H1 (cell line): ENCODE measurements around the gene DPY19L3. TPM values are rescaled to one million over a fixed set of nuclear protein-coding genes. Genes with fewer than 3 reads are reported as not detected.

Experiments used
- CTCF ChIA-PET: fragments of 300-600 bp; sonication (Branson Sonifier 250); formaldehyde crosslinking; loops from one replicate; lab custom pipeline; 2021; ENCODE audit not compliant: partially characterized antibody; lab: Charles Lee
- POLR2A ChIA-PET: fragments of 300-600 bp; sonication (Branson Sonifier 250); formaldehyde crosslinking; loops from one replicate; lab custom pipeline; 2021; ENCODE audit warnings: inconsistent platforms; ENCODE audit not compliant: partially characterized antibody; lab: Charles Lee
- DNase-seq, 2 experiments: peaks; one replicate each; pipeline versions ENCODE4 v3.0.0 to v3.0.0-alpha.2; 2010 to 2022; ENCODE audit warnings: low spot score in 2 of 2, low read depth in 1 of 2, mixed read lengths in 1 of 2
- FAIRE-seq: peaks from 2 replicates; lab custom pipeline; 2011; peaks lifted over from hg19 to GRCh38; lab: Jason Lieb, UNC
- H2AFZ ChIP-seq: 2 replicates; pipeline ENCODE4 v1.8.1; 2012; ENCODE audit warnings: low read length, inconsistent platforms
- H2AK5ac ChIP-seq: 2 replicates; pipeline ENCODE4 v1.6.1; 2013; ENCODE audit warnings: low read depth, low read length
- H2BK120ac ChIP-seq: replicated peaks from 2 replicates; pipeline ENCODE3; 2013; ENCODE audit warnings: low read depth, low read length, inconsistent platforms
- H2BK12ac ChIP-seq: 2 replicates; pipeline ENCODE4 v1.6.1; 2013; ENCODE audit warnings: low read depth, low read length
- H2BK15ac ChIP-seq: 2 replicates; pipeline ENCODE4 v1.6.1; 2013; ENCODE audit warnings: low read length
- H2BK20ac ChIP-seq: 2 replicates; pipeline ENCODE4 v1.6.1; 2013; ENCODE audit warnings: low read length
- H2BK5ac ChIP-seq: 2 replicates; pipeline ENCODE4 v1.6.1; 2013; ENCODE audit warnings: low read depth, low read length
- H3K14ac ChIP-seq: 2 replicates; pipeline ENCODE4 v1.6.1; 2013; ENCODE audit warnings: inconsistent platforms; ENCODE audit not compliant: insufficient read length
- H3K18ac ChIP-seq: 2 replicates; pipeline ENCODE4 v1.6.1; 2013; ENCODE audit warnings: low read length; ENCODE audit errors: extremely low read depth
- H3K23ac ChIP-seq: 2 replicates; pipeline ENCODE4 v1.6.1; 2013; ENCODE audit warnings: inconsistent platforms; ENCODE audit not compliant: insufficient read length
- H3K23me2 ChIP-seq: 2 replicates; pipeline ENCODE4 v1.6.1; 2013; ENCODE audit warnings: low read depth, low read length
- H3K27ac ChIP-seq: 2 replicates; pipeline ENCODE4 v1.6.1; 2011; ENCODE audit warnings: low read depth, low read length, inconsistent platforms
- H3K27me3 ChIP-seq, 4 experiments: replicated peaks in 1 of 4; 1 replicate in 1 of 4; 2 replicates in 3 of 4; pipeline versions ENCODE4 v1.6.1 to v1.8.1; 2011 to 2013; ENCODE audit warnings: low read length in 3 of 4, mild to moderate bottlenecking in 3 of 4, inconsistent platforms in 2 of 4, mixed read lengths in 2 of 4, moderate library complexity in 1 of 4; ENCODE audit not compliant: control insufficient read depth in 3 of 4, insufficient read depth in 3 of 4; ENCODE audit errors: extremely low read depth in 1 of 4
- H3K36me3 ChIP-seq, 4 experiments: 2 replicates each; pipeline versions ENCODE4 v1.6.1 to v1.8.1; 2011 to 2013; ENCODE audit warnings: mild to moderate bottlenecking in 4 of 4, low read length in 3 of 4, moderate library complexity in 2 of 4, control low read depth in 1 of 4, inconsistent platforms in 1 of 4; ENCODE audit not compliant: insufficient read depth in 4 of 4, control insufficient read depth in 2 of 4
- H3K4ac ChIP-seq: replicated peaks from 2 replicates; pipeline ENCODE3; 2013; ENCODE audit warnings: low read length, low read depth, mixed read lengths, inconsistent platforms; ENCODE audit not compliant: insufficient read length
- H3K4me1 ChIP-seq, 4 experiments: replicated peaks in 1 of 4; 1 replicate in 1 of 4; 2 replicates in 3 of 4; pipeline versions ENCODE4 v1.6.1 to v1.8.1; 2011 to 2013; ENCODE audit warnings: low read length in 3 of 4, inconsistent platforms in 2 of 4, mixed read lengths in 1 of 4; ENCODE audit not compliant: insufficient read depth in 4 of 4, control insufficient read depth in 3 of 4
- H3K4me2 ChIP-seq, 2 experiments: 2 replicates each; pipeline versions ENCODE4 v1.6.1 to v1.8.1; 2011 to 2013; ENCODE audit warnings: low read depth in 2 of 2, low read length in 2 of 2, control low read depth in 1 of 2, inconsistent platforms in 1 of 2, mild to moderate bottlenecking in 1 of 2; ENCODE audit not compliant: insufficient read depth in 1 of 2
- H3K4me3 ChIP-seq, 4 experiments: fragments of 200-600, 300-600 bp in 1 of 4; sonication (generic), shearing (Covaris generic), sonication (Bioruptor Twin) in 1 of 4; 2 replicates each; pipeline versions ENCODE4 v1.5.1 to v1.8.1; 2011 to 2016; ENCODE audit warnings: low read length in 4 of 4, low read depth in 3 of 4, control low read depth in 2 of 4, inconsistent platforms in 2 of 4, mild to moderate bottlenecking in 2 of 4, mixed read lengths in 1 of 4, moderate library complexity in 1 of 4; ENCODE audit not compliant: insufficient read depth in 2 of 4; ENCODE audit errors: extremely low read depth in 1 of 4
- H3K56ac ChIP-seq: replicated peaks from 2 replicates; pipeline ENCODE3; 2013; ENCODE audit warnings: low read depth, mild to moderate bottlenecking, mixed read lengths, low read length, inconsistent platforms; ENCODE audit not compliant: insufficient read length
- H3K79me1 ChIP-seq: 2 replicates; pipeline ENCODE4 v1.6.1; 2013; ENCODE audit warnings: low read depth, low read length, control low read depth
- H3K79me2 ChIP-seq, 2 experiments: 2 replicates each; pipeline versions ENCODE4 v1.6.1 to v1.8.1; 2012 to 2013; ENCODE audit warnings: low read length in 2 of 2, mild to moderate bottlenecking in 2 of 2, inconsistent platforms in 1 of 2; ENCODE audit not compliant: insufficient read depth in 2 of 2, control insufficient read depth in 1 of 2
- H3K9ac ChIP-seq, 4 experiments: replicated peaks in 1 of 4; 1 replicate in 1 of 4; 2 replicates in 3 of 4; pipeline versions ENCODE4 v1.6.1 to v1.8.1; 2011 to 2013; ENCODE audit warnings: low read depth in 3 of 4, low read length in 3 of 4, control low read depth in 2 of 4, mild to moderate bottlenecking in 2 of 4, moderate library complexity in 2 of 4, inconsistent platforms in 1 of 4; ENCODE audit errors: extremely low read depth in 1 of 4
- H3K9me3 ChIP-seq, 2 experiments: 2 replicates each; pipeline versions ENCODE4 v1.6.1 to v1.8.1; 2012 to 2013; ENCODE audit warnings: mild to moderate bottlenecking in 2 of 2, moderate library complexity in 2 of 2, control low read depth in 1 of 2, inconsistent platforms in 1 of 2, low read depth in 1 of 2, low read length in 1 of 2, mixed read lengths in 1 of 2; ENCODE audit not compliant: insufficient read depth in 2 of 2
- H4K20me1 ChIP-seq, 2 experiments: replicated peaks in 1 of 2; 2 replicates each; pipeline versions ENCODE3 to v1.8.1; 2011 to 2013; ENCODE audit warnings: inconsistent platforms in 2 of 2, low read length in 2 of 2, mild to moderate bottlenecking in 1 of 2; ENCODE audit not compliant: insufficient read depth in 2 of 2, control insufficient read depth in 1 of 2
- H4K5ac ChIP-seq: 2 replicates; pipeline ENCODE4 v1.6.1; 2013; ENCODE audit warnings: low read length, low read depth, mixed read lengths, inconsistent platforms; ENCODE audit not compliant: insufficient read length
- H4K8ac ChIP-seq: 2 replicates; pipeline ENCODE4 v1.8.0; 2013; ENCODE audit warnings: mild to moderate bottlenecking, moderate library complexity, low read length, inconsistent platforms; ENCODE audit not compliant: insufficient read depth; ENCODE audit errors: extremely low read depth
- H4K91ac ChIP-seq: replicated peaks from 2 replicates; pipeline ENCODE3; 2013; ENCODE audit warnings: low read length, mixed read lengths, inconsistent platforms; ENCODE audit not compliant: insufficient read length
- BCL11A ChIP-seq, 2 experiments: IDR thresholded peaks; one replicate each; pipeline ENCODE4 v1.6.1; 2011; ENCODE audit warnings: low read depth in 2 of 2, low read length in 2 of 2, mild to moderate bottlenecking in 2 of 2
- CBX8 ChIP-seq: fragments of 300-800, 300-1000 bp; sonication (generic); IDR thresholded peaks from 2 replicates; pipeline ENCODE4 v1.7.1; 2016; ENCODE audit warnings: low read depth, low read length, borderline replicate concordance
- KDM5A ChIP-seq: fragments of 200-600 bp; IDR thresholded peaks from 2 replicates; pipeline ENCODE4 v1.7.1; 2012; ENCODE audit warnings: mild to moderate bottlenecking, low read length, inconsistent platforms, mixed read lengths
- TBP ChIP-seq: IDR thresholded peaks from 2 replicates; pipeline ENCODE4 v1.6.1; 2011; ENCODE audit warnings: low read depth, low read length, improper control_type of control experiment
- YY1 ChIP-seq: IDR thresholded peaks from 2 replicates; pipeline ENCODE4 v1.6.1; 2011; ENCODE audit warnings: low read depth, mild to moderate bottlenecking, low read length
- WGBS, 2 experiments: shearing (Covaris generic) in 1 of 2; methylation state at CpG; one replicate each; pipeline versions ENCODE4 v1.1.6 to v1.1.7; 2013 to 2015; ENCODE audit warnings: low lambda C conversion rate in 2 of 2, mixed read lengths in 2 of 2, inconsistent platforms in 1 of 2, low coverage in 1 of 2, missing lambda C conversion rate in 1 of 2; ENCODE audit not compliant: insufficient replicate concordance in 2 of 2, insufficient coverage in 1 of 2, insufficient read length in 1 of 2; ENCODE audit errors: extremely low coverage in 1 of 2, missing lambda C conversion rate in 1 of 2; 5-methylcytosine and 5-hydroxymethylcytosine counted together
- polyA plus RNA-seq, 7 experiments: library from polyadenylated mRNA; depleted of rRNA in 3 of 7; stranded (reverse) in 5 of 7; unstranded in 2 of 7; fragments of >200 nt in 5 of 7; fragments of 200-250 nt in 2 of 7; gene quantifications; 1 replicate in 5 of 7; 2 replicates in 1 of 7; 4 replicates in 1 of 7; pipeline versions ENCODE4 v1.2.1 to v1.2.3, GENCODE V29; 2011 to 2013; ENCODE audit warnings: missing spikeins in 2 of 7, mixed read lengths in 2 of 7
- total RNA-seq: library from RNA; stranded (reverse); fragmentation: NEBNext Ultra II Directional; extraction: Animal tissue kit (Norgen Biotek cat#: 25700); gene quantifications from 2 replicates; pipeline ENCODE4 v1.2.1, GENCODE V29; 2021

DPY19L3 gene
- total and polyA plus RNA-seq, 2 of the 8 experiments (the other 6 are each of a cell fraction or from before 2014, with no cell fraction given): 35.3 to 60.2 TPM

GRCh38 chr19:32363175-32363574 lies 42.4 kb upstream of the DPY19L3 start:
- no peak overlapping the region for H3K9ac ChIP-seq
- H3K56ac ChIP-seq: no peak overlapping the region
- H3K36me3 ChIP-seq: peaks cover 12 to 45% (median 29%) of the 10 kb centered on the region in 4 experiments
- FAIRE-seq: no peak
- TF ChIP-seq TBP: no peak
- no peak for TF ChIP-seq YY1
- TF ChIP-seq CBX8: no peak
- no peak for TF ChIP-seq KDM5A
- TF ChIP-seq BCL11A (IDR thresholded peaks at IDR 0.05; ENCODE audit: low read depth in 2 of 2, low read length in 2 of 2): no peak
- H4K8ac ChIP-seq: no peak overlapping the region
- no peak overlapping the region for H3K23ac ChIP-seq
- no peaks in the 10 kb centered on the region; the same call in 1 of the 2 replicates for H3K23me2 ChIP-seq
- H3K4me3 ChIP-seq: no peak overlapping the region
- H4K91ac ChIP-seq: no peak overlapping the region
- no peak overlapping the region for H3K14ac ChIP-seq
- H3K9me3 ChIP-seq: no peaks in the 10 kb centered on the region
- no peak overlapping the region for H3K27ac ChIP-seq
- H2AFZ ChIP-seq: no peak overlapping the region
- H3K4me2 ChIP-seq: no peak overlapping the region
- no peak overlapping the region for H2BK12ac ChIP-seq
- peaks cover 4 to 34% of the 10 kb centered on the region in 2 experiments for H3K79me2 ChIP-seq
- no peaks in the 10 kb centered on the region for H3K27me3 ChIP-seq
- H2BK5ac ChIP-seq: no peak overlapping the region
- no peaks in the 10 kb centered on the region; the same call in 1 of the 2 replicates for H3K79me1 ChIP-seq
- H2AK5ac ChIP-seq: no peak overlapping the region
- H3K18ac ChIP-seq: no peak overlapping the region
- H2BK20ac ChIP-seq: no peak overlapping the region
- no peaks in the 10 kb centered on the region for H3K4me1 ChIP-seq
- no peak overlapping the region for H2BK120ac ChIP-seq
- 88% methylated on average over 3 of the region's 3 CpGs; no CpG with 5 or more reads in 1 of the 2 experiments for WGBS, 2 experiments
- H2BK15ac ChIP-seq: no peak overlapping the region
- ChIA-PET POLR2A (interaction anchor here (1.0 to 1.1 kb wide), 2 partner anchors 9 to 21 kb away, joined by 3 read pairs; no protein-coding TSS in a partner anchor), CTCF (no interaction called here)
- no peak overlapping the region for H4K5ac ChIP-seq
- peaks cover 4 to 8% of the 10 kb centered on the region in 2 experiments for H4K20me1 ChIP-seq
- no peak overlapping the region for H3K4ac ChIP-seq
- no peak for DNase-seq
